GM18868 (cell line): ENCODE measurements around the gene NYAP1.

Experiments
- ATAC-seq: cut with Tn5 transposase; IDR thresholded peaks from one replicate; pipeline ENCODE4 v1.9.1; 2021; ENCODE audit warnings: mild to moderate bottlenecking, moderate library complexity; ENCODE audit not compliant: unreplicated experiment

The NYAP1 gene

GRCh38 chr7:100456562-100456961, 27.2 kb upstream of the NYAP1 start:
- no peak for ATAC-seq

GRCh38 chr7:100457033-100457432, 26.7 kb upstream of the NYAP1 start:
- ATAC-seq, result no peak

GRCh38 chr7:100464210-100464660, 19.5 kb upstream of the NYAP1 start, which contains the start of gene SPACDR:
SPACDR (minus strand) TSS chr7:100464260; CDS start chr7:100464025, 235 bp downstream.
- no peak for ATAC-seq

- ATAC-seq, result no peak
Measured at GRCh38 chr7:100464791-100465190, 18.9 kb upstream of the NYAP1 start.

- ATAC-seq, result no peak
Measured at GRCh38 chr7:100465299-100465698, 18.4 kb upstream of the NYAP1 start.

- ATAC-seq, result no peak
Measured at GRCh38 chr7:100465702-100466311, 17.9 kb upstream of the NYAP1 start.

- no peak for ATAC-seq
Measured at GRCh38 chr7:100466653-100467605, 16.8 kb upstream of the NYAP1 start.

- ATAC-seq, result no peak
Measured at GRCh38 chr7:100467638-100468373, 15.9 kb upstream of the NYAP1 start.

GRCh38 chr7:100469227-100470044, 14.3 kb upstream of the NYAP1 start:
- ATAC-seq, result no peak

- no peak for ATAC-seq
Measured at GRCh38 chr7:100471021-100471420, 12.7 kb upstream of the NYAP1 start.

- no peak for ATAC-seq
Measured at GRCh38 chr7:100472121-100472851, 11.4 kb upstream of the NYAP1 start.

GRCh38 chr7:100472854-100473499, 10.8 kb upstream of the NYAP1 start:
- no peak for ATAC-seq

GRCh38 chr7:100475549-100475948, 8.2 kb upstream of the NYAP1 start:
- ATAC-seq, result no peak

- no peak for ATAC-seq
Measured at GRCh38 chr7:100476101-100476780, 7.5 kb upstream of the NYAP1 start.

- no peak for ATAC-seq
Measured at GRCh38 chr7:100476903-100477870, 6.5 kb upstream of the NYAP1 start.

GRCh38 chr7:100477871-100478267, 5.9 kb upstream of the NYAP1 start:
- ATAC-seq, result no peak

GRCh38 chr7:100478958-100479660, 4.6 kb upstream of the NYAP1 start, which contains the start of gene TSC22D4:
TSC22D4 (minus strand) TSS chr7:100479214; CDS start chr7:100478038, 1,176 bp downstream.
- ATAC-seq, result peak; percentile 65
